ENCODE measurements around the gene OSBP2.

The OSBP2 gene

DNA sequence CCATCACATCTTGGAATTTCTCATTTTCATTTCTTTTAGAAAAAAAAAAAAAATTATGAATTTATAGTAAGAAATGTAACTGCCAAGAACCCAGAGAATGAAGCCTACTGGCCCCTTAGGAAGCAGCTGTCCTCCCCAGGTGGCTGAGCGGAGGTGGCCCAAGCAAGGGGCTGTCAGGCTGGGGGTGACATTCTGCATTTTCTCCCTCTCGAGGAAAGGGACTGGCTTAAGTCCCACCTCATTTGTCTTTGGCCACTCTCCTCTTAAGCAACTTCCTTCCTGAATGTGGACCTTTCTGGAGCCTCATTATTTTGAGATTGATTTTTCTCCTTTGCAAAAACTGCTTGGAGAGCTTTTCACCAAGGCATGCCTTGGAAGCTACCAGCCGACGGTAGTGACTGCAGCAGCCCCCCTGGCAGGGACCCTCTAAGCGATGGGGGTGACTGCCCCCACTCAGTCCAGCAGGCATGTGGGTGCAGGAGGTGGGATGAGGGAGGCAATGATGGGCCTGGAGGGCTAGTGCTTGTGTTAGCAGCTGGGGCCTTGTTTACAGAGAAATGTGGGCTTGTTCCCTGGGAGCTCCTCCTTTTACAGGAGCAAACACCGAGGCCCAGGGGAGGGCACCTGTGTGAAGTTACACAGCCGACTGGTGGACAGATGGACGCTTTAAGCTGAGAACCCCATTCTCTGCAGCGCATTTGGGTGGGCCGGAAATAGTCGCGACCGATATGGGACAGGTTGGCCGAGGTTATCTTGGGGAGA lies 162.2 kb downstream of the OSBP2 start:
- no peak for DNase-seq

DNA sequence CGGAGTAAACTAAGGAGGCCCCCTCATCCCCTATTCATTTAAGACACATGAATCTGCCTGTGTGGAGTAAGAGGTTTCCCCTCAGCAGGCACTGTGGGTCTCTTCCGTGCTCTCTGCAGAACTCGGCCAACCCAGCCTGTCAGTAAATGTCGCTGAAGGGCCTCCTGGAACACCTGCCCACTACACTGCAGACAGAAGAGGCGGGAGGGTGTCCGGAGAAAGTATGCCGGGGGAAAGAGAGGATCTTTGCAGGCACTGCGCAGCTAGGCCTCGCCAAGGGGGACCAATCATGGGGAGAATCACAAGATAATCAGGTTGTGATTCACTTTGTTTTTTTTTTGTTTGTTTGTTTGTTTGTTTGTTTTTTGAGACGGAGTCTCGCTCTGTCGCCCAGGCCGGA lies 163.1 kb downstream of the OSBP2 start:
- no peak for DNase-seq

DNA sequence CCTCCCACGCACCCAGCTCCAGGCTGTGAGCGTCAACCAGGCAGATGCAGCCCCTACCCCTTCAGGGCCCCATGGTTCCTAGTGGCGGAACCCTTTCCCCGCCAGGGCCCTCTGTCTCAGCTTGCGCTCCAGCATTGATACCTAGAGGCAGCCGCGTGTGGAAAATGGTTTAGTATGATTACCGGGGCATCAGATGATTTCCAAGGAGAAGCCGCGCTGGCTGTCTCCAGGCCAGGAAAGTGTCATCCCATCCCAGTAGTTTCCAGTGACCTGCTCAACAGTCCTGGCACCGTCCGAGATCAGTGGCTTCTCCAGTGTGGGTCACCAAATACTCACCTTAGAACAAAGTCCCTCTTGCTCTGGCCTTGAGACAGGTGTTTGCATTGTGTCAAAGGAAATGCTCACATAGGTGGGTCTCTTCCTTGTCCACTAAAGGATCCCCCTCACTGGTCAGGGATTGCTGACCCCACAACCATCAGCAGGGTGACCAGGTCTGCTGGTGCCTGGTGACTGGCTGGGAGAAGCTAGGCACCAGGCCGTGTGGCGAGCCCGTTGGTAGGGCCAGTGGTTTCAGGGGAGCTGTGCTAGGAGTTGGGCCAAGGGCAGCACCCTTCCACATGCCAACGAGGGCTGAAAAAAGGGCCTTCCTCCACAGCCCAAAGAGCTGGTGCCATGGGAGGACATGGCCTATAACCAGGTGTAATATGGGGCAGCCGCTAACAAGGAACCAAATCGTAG lies 164.5 kb downstream of the OSBP2 start:
- DNase-seq = no peak

DNA sequence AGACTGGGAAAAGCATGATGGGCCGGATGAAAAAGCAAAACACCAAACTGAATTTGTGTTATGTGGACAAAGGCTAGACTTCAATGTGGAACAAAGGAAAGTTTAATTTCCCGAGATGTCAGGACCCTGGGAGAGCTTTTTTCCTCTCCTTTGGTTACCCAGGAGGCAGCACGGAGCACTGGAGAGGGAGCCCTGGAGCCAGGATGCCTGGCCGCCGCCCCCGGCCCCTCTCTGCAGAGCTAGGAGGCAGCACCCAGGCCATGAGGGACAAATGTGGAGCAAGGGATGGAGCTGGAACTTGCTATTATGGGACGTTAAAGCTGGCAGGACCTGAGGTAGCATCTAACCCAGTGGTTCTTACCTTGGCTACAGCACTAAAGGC lies 165.0 kb downstream of the OSBP2 start:
- no peak for DNase-seq

DNA sequence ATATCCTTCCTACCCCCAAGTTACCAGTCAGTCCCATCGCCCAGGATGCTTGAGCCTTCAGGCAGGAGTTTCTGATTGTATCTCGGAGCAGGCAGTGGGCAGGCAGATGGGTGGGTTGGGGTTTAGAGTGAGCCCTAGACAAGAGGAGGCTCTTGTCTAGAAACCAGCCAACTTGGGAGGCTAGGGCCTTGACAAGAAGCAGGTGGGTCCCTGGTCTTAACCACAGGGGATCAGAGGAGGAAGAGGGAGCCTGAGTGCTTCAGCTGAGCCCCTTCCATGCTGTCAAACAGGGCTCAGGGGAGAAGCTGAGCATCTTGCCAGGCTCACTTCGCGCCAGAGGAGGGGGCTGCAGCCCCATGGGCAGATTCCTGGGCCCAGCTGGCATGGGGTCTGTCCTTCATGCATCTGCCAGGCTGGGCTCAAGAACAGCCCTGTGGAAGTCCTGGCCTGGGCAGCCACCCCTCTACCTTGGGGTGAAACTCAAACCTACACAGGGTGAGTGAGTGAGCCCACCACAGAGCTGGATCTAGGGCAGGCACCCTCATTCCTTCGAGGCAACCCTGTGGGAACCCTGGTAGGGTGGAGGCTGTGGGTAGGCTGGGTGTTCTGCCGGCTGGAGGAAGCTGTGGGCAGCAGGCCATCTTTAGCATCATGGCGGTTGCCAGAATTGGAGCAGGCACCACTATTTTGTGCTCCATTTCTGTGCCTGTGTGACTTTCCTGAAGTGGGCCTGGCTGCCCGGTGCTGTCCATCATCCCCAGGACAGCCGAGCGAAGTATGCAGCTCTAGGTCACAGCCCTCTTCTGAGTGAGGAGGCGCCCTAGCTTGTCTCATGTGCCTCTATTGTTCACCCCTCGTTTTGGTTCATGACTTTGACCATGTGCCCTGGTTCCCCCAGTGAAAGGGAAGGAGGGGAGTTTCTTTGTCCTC lies 165.8 kb downstream of the OSBP2 start:
- no peak for DNase-seq

DNA sequence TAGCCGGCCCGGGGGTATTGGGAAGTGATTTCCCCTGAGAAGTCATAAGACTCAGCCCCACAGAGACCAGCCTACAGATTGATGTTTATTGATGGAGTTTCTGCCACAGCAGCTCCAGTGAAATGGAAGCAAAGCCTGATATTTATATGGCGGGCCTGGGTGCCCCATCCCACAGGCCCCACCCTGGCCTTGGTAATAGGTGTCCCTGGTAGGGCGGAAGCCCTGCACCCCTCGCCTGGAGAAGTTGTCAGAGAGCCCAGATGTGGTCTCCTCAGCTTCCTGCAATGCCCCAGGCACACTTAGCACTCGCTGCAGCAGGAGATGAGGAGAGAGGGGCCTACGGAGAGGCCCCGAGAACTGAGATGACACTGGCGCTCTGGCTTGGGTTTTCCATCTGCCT lies 166.5 kb downstream of the OSBP2 start:
- DNase-seq = no peak

DNA sequence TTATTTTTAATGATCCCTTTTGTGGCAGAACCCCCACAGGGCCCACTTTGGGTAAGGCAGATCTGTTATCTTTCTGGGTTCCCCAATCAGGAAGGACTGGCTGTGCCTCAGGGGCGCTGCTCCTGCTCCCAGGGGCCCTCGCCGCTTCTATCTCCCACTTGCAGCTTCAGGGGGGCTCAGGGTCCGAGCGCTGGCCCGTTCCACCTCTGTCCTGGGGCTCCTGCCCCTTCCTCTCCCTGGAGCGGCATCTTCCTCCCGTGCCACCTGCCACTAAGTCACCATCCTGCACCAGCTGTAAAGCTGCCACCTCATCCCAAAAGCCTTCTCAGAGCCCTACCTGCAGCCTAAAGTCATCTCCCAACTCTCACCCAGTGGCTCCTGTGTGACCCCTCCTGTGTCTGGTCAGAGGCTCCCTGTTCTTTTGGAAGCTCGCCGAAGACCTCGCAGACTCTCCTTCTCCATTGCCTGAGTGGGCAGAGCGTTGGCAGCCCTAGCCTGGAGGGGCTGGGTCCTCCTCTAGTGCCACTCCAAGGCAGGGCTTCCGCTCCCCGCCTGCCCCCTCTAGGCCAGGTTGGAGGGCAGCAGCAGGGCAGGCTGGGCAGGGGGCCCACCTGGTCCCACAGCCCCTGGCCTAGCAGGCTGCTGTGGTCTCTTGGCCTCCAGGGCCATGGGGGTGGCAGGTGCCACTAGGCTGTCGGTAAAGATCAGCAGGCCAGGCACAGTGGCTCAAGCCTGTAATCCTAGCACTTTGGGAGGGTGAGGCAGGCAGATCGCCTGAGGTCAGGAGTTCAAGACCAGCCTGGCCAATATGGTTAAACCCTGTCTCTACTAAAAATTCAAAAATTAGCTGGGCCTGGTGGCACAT lies 167.2 kb downstream of the OSBP2 start:
- no peak for DNase-seq

DNA sequence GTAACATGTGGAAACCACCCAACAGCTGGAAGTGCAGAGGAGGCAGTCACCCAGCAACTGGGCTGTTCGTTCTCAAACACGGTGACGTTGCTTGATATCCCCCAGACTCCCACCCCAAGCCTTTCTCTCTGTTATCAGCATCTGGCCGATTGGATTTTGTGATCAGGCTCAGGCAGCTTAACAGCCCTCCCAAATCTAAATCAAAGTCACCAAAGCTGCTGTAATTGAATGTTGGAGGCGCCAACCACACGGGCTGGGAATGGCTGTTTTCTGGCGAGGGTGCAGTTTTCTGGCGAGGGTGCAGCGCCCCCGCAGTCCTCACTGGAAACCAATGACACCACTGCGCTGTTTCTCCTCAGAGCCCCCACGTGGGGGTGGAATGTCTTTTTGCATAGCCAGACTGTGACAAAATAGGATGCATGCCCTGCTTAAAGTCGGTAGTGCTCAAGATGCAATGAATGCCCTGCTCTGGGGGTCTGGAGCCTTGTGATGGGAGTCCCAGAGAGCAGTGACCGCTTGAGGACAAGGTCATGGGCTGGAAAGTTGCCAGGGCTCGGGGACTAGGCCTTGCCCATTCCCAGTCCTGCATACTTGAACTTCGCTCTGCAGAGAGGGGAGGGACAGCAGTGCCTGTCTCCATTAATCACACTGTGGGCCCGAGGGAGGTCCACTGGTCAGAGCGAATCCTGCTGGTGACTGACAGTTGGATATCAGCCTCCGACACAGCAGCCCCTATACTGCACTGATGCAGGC lies 168.6 kb downstream of the OSBP2 start:
- DNase-seq = no peak

DNA sequence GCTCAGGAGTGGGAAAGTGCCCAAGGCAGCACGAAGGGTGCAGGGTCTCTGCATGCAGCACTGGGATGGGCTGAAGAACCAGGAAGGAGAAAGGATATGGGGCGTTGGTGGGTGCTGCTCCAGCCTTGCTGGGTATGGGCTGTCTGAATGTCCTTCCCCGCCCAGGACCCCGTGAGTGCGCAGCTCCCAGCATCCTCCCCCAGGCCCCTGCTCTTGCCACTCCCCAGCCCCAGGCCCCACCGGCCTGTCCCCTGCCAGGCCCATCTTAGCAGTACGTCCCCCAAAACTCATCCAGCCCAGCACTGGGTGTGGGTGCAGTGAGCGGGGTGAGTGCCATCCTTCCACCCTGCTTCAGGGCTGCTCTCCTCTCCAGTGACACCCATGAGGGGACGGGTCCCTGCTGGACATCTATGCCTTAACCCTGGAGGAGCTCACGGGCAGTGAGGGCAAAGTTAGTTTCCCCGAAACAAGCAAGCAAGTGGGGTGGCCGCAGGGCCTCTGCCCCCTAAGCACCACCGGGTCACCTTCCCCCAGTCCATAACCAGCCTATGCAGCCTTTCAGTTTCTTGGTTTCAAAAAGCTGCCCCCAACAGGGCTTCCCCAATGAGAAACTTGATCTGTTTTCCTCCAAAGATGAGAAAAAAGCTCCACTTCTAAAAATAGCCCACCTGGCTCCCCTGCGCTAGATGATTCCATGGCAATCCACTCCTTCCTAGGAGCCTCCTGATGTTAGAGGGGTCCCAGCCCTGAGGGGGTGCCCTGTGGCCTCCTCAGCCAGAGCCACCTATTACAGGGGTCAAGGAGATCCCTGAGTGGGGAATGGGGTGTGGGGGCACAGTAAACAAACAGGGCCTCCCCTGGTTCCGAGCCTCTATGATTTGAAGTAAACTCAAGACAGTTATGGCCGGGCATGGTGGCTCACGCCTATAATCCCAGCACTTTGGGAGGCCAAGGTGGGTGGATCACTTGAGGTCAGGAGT lies 170.1 kb downstream of the OSBP2 start:
- no peak for DNase-seq

DNA sequence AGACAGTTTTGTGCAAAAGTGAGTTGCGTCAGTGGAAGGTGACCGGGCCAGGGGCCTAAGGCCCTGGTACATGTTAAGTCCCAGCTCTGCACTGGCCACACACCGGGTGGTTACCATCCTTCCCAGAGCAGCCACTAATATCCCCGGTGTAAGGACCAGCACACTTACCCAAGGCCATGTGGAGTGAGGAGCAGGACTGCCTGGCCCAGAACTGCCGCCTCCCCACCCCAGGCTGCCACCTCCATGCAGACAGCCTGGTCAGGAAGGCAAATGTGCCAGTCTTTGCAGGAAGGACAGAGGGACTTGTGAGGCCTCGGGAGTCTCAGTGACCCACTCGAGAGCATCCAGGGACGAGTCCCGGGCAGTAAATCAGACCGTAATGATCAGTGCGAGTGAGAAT lies 171.0 kb downstream of the OSBP2 start:
- DNase-seq = no peak

DNA sequence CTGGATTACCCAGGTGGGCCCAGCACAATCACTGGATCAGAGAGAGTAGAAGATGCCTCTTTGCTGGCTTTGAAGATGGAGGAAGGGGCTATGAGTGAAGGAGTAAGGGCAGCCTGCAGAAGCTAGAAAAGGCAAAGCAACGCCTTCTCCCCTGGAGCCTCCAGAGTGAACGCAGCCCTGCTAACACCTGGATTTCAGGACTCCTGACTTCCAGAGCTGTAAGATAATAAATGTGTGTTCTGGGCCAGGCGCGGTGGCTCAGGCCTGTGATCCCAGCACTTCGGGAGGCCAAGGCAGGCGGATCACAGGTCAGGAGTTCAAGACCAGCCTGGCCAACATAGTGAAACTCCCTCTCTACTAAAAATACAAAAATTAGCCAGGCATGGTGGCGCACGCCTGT lies 171.5 kb downstream of the OSBP2 start:
- DNase-seq = no peak

DNA sequence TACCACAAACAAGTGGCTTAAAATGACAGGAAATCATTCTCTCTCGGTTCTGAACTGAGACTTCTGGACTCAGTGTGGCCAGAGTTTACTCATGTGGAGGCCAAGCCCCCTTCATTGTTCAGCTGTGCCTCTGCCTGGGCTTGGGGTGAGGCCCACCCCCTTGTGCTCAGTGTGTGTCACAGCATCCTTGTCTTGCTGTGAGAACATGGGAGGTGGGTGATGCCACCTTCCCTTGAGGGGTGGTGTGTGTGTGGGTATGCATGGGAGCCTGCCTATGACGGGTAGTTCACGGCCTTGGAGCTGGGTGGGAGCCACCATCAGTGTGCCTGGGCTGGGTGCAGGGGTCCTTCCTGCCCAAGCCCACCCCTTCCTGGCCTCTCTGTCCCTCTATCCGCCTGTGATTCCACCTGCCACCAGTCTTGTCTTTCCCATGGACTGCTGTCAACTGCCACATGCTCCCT lies 172.2 kb downstream of the OSBP2 start:
- DNase-seq = no peak

DNA sequence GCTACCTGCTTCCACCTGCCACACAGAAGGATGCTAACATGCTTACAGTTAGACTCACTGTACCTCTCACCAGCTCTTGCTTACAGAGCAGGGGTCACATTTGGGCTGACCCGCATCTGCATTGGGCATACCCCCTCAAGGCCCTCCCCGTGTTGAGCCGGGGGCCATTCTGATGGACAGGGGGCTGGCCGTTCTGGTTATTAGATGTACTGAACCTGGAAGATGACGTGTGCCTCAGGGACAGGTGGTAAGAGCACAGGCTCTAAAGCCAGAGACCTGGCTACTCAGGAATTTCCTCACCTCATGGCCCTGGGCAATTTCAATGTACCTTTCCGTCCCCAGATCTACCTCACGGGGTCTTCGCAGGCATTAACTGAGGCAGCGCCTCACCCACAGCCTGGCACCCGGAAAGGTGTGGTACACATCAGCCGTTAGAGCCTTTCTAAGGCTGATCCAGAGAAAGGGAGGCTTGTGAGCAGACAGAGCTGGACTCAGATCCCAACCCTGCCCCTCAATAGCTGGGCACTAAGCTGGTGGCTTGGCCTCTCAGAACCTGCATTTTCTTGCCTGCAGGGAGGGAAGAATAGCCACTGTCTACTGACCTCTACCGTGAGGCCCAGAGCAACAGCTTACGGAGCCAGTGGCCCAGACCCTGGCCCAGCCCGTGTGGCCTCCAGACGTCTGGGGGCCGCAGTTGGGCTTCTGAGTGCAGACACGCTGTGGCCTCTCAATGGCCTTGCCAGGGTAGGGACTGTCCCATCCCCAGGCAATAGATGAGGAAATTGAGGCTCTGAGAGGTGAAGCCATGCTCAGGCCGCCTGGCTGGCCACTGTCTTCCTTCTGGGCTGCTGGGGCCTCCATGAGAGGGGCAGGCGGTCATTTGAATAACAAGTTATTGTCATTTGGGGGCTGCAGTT lies 173.3 kb downstream of the OSBP2 start:
- no peak for DNase-seq

DNA sequence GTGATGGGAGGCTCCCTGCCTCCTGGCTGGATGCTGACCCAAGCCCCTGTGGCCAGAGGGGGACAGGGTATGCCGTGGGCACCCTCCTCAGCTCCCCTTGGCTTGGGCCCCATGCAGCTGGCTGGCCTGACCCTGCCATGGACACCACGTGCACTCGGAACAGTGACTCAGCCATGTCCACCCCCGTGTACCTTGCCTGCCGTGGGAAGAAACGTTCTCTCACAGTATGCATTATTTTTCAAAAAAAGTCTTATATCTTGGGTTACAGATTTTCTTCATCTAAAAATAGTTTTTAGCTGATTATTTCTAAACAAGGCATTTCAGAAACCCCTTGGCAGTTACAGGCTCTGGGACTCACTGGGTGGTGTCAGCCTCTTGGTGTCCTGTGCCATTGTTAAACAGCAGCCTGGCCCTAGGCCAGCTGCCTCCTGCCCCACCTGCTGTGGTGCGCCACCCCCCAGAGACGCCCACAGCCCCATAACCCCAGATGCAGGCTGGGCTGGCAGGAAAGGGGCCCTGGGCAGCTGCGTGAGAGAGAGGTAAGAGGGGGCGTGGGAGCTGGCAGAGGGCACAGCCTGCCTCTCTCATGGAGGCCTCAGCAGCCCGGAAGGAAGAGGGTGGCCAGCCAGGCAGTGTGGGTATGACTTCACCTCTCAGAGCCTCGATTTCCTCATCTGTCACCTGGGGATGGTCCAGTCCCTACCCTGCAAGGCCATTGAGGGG lies 174.2 kb downstream of the OSBP2 start:
- DNase-seq = no peak

DNA sequence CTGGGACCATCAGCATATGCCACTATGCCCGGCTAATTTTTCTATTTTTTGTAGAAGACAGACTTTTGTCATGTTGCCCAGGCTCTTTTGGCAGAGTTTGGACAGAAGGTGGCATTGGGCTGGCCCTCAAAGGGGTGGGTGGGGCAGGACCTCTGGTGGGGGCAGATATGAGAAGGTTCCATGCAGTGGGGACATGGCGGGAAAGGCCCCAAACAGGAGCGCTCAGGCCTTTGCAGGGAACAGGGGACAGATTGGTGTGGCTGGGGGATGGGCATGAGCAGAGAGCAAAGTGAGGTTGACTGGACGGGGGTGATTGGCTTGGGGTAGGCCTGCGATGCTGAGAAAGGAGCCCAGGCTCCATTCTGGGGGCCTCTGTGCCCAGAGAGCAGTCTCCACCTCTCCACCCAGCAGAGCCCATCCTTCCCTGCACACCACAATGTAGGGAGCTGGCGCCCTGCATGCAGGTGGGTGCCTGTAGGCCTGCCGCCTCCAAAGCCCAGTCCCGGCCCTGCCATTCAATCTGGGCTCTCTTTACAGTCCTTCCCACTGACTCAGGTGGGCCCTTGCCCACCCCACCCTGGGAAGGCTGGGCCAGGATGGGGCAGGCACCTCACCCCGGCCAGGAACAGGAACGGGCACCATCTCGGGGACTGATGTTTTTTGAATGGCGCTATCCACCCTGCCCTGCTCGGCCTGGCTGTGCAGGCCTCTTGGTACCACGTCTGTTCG lies 175.2 kb downstream of the OSBP2 start:
- DNase-seq = no peak

DNA sequence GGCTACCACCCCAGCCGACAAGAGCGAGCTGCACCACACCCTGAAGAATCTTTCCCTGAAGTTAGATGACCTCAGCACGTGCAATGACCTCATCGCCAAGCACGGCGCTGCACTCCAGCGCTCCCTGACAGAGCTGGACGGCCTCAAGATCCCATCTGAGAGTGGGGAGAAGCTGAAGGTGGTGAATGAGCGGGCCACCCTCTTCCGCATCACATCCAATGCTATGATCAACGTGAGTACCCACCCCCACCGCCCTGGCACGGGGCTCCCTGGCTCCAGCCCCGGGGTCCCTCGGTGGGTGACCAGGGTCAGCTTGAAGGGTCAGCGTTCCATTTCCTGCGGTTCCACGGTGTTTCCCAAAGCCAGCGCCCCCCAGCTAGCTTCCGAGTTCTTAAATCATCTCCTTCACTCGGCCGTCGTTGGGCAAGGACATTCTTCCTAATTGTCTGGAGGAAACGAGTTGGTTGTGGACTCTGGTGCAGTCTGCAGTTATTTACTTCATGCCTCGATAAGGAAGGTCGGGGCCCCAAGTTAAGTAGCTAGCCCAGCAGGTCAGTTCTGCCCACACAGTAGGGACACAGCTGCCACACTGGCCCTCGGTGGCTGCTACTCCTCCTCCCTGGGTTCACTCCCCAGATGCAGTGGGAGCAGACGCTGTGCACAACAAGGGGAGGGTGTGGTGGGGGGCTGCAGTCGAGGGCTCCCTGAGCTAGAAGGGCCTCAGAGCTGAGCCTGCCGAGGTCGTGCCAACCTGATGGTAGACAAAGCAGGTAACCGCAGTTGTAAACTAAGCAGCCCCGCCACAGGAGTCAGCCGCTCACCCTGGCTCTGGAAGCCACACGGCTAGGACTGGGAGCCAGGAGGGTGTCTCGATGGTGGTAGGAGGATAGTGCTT lies 176.0 kb downstream of the OSBP2 start:
- no peak for DNase-seq
